Right lobe of liver (tissue), 4 donors: ENCODE results near the gene FAM180B.

Experiments used
- CTCF ChIP-seq, 4 donors: fragments of 200-600 bp in 3 of 4; fragments of 450-650 bp in 1 of 4; IDR thresholded peaks; one replicate each; pipeline versions ENCODE4 v1.5.1 to v1.8.0; 2016 to 2022; ENCODE audit warnings: antibody characterized with exemption in 4 of 4, mild to moderate bottlenecking in 2 of 4
- POLR2A ChIP-seq: fragments of 450-650 bp; IDR thresholded peaks from one replicate; pipeline ENCODE4 v1.6.1; 2017; ENCODE audit warnings: antibody characterized with exemption, mild to moderate bottlenecking
- donor health status: DM: no; HTN: no; CAD: no.
- donor health status: DM: no; HTN: no; CAD: no.
- donor health status: DM: no; HTN: yes; CAD: no.

GRCh38 chr11:47589977-47590861, 3.7 kb downstream of the FAM180B start:
- TF ChIP-seq CTCF (IDR thresholded peaks at IDR 0.05) (no peak), POLR2A (no peak)
